Neural progenitor cell (in vitro differentiated cells): ENCODE data around the gene PLEKHA5.

ENCODE experiments used
- CTCF ChIP-seq: fragments of 200-600 bp; sonication (generic); IDR thresholded peaks from 2 replicates; pipeline ENCODE4 v1.5.1; 2017; ENCODE audit warnings: antibody characterized with exemption, mild to moderate bottlenecking
- EZH2 ChIP-seq: fragments of 200-600 bp; sonication (generic); IDR thresholded peaks from 2 replicates; pipeline ENCODE4 v1.6.1; 2017; ENCODE audit warnings: antibody characterized with exemption, mild to moderate bottlenecking, moderate library complexity
- EZH2phosphoT487 ChIP-seq: fragments of 200-600 bp; sonication (generic); IDR thresholded peaks from 2 replicates; pipeline ENCODE4 v1.6.1; 2017; ENCODE audit warnings: antibody characterized with exemption

GRCh38 chr12:19105463-19105862 lies 24.1 kb upstream of the PLEKHA5 start:
- TF ChIP-seq CTCF (no peak), EZH2 (no peak), EZH2phosphoT487 (no peak)
